ENCODE results near the gene IL23R. TPM values are rescaled to one million over a fixed set of nuclear protein-coding genes. Genes with fewer than 3 reads are reported as not detected.

IL23R gene
- total RNA-seq, 2 donors from 2014 or later, result 0.26 TPM; not detected in 1

- Histone ChIP-seq H3K9me3 (no peaks in the 10 kb centered on the region), H3K27ac (no peak overlapping the region), H3K36me3 (replicated peaks in 1 of 2; ENCODE audit: insufficient read depth in 1 of 2, low read depth in 2 of 2) (no peaks in the 10 kb centered on the region), H3K27me3 (no peaks in the 10 kb centered on the region), H3K4me1 (no peaks in the 10 kb centered on the region), H3K4me3 (no peak overlapping the region)
- DNase-seq (no peak), ATAC-seq (no peak)
- intact Hi-C loops (cut with DNase I), result no loop called here
- WGBS, 2 donors, result 80 to 85% methylated on average over 9 of the region's 9 CpGs
- TF ChIP-seq POLR2A (IDR thresholded peaks at IDR 0.05) (no peak), CTCF (IDR thresholded peaks at IDR 0.05) (no peak)
These were observed 128.8 kb downstream of the IL23R start for GRCh38 chr1:67294836-67295617.

GRCh38 chr1:67298762-67299161 is 132.5 kb downstream of the IL23R start:
- WGBS, 2 donors, result 25 to 41% methylated on average over 2 of the region's 2 CpGs
- Histone ChIP-seq H3K4me3 (no peak overlapping the region), H3K4me1 (no peaks in the 10 kb centered on the region), H3K27ac (no peak overlapping the region), H3K36me3 (replicated peaks in 1 of 2; ENCODE audit: insufficient read depth in 1 of 2, low read depth in 2 of 2) (no peaks in the 10 kb centered on the region), H3K27me3 (no peaks in the 10 kb centered on the region), H3K9me3 (no peaks in the 10 kb centered on the region)
- no peak for DNase-seq
- intact Hi-C loops (cut with DNase I), result no loop called here
- TF ChIP-seq CTCF (IDR thresholded peaks at IDR 0.05) (no peak), POLR2A (IDR thresholded peaks at IDR 0.05) (no peak)
- no peak for ATAC-seq

GRCh38 chr1:67299296-67299695 is 133.0 kb downstream of the IL23R start:
- ATAC-seq, result no peak
- Histone ChIP-seq H3K9me3 (no peaks in the 10 kb centered on the region), H3K27ac (no peak overlapping the region), H3K4me1 (no peaks in the 10 kb centered on the region), H3K36me3 (replicated peaks in 1 of 2; ENCODE audit: insufficient read depth in 1 of 2, low read depth in 2 of 2) (no peaks in the 10 kb centered on the region), H3K27me3 (no peaks in the 10 kb centered on the region), H3K4me3 (no peak overlapping the region)
- DNase-seq, result no peak
- no peak for TF ChIP-seq POLR2A (IDR thresholded peaks at IDR 0.05)
- no peak for TF ChIP-seq CTCF (IDR thresholded peaks at IDR 0.05)
- whole genome bisulfite sequencing, 2 donors, result 94% methylated on average over 7 of the region's 7 CpGs
- intact Hi-C loops (cut with DNase I), result no loop called here

- ATAC-seq, result no peak
- no peaks in the 10 kb centered on the region for H3K9me3 ChIP-seq
- intact Hi-C loops (cut with DNase I), result no loop called here
- no peaks in the 10 kb centered on the region for H3K36me3 ChIP-seq (replicated peaks in 1 of 2; ENCODE audit: insufficient read depth in 1 of 2, low read depth in 2 of 2)
- no peak for TF ChIP-seq CTCF (IDR thresholded peaks at IDR 0.05)
- no peak for TF ChIP-seq POLR2A (IDR thresholded peaks at IDR 0.05)
- H3K27me3 ChIP-seq, result no peaks in the 10 kb centered on the region
- H3K27ac ChIP-seq, result no peak overlapping the region
- DNase-seq, result no peak
- H3K4me1 ChIP-seq, result no peaks in the 10 kb centered on the region
- 51 to 64% methylated on average over 2 of the region's 2 CpGs for WGBS, 2 donors
- H3K4me3 ChIP-seq, result no peak overlapping the region
These were observed 134.3 kb downstream of the IL23R start for GRCh38 chr1:67300561-67300960.

- Histone ChIP-seq H3K4me1 (peaks cover 7% of the 10 kb centered on the region), H3K36me3 (replicated peaks in 1 of 2; ENCODE audit: insufficient read depth in 1 of 2, low read depth in 2 of 2) (no peaks in the 10 kb centered on the region), H3K27me3 (no peaks in the 10 kb centered on the region), H3K9me3 (no peaks in the 10 kb centered on the region), H3K4me3 (no peak overlapping the region), H3K27ac (no peak overlapping the region)
- no peak for ATAC-seq
- WGBS, 2 donors, result 72% methylated on average over 3 of the region's 3 CpGs
- DNase-seq, result no peak
- TF ChIP-seq CTCF (IDR thresholded peaks at IDR 0.05), result no peak
- no peak for TF ChIP-seq POLR2A (IDR thresholded peaks at IDR 0.05)
- intact Hi-C loops (cut with DNase I), result no loop called here
These were observed 137.8 kb downstream of the IL23R start for GRCh38 chr1:67304023-67304422.
